ENCODE results near the gene BBIP1. TPM values are rescaled to one million over a fixed set of nuclear protein-coding genes. Genes with fewer than 3 reads are reported as not detected.

Gene BBIP1
- total and polyA plus RNA-seq, 4 donors, result 20.5 to 42.4 (median 30.6) TPM

GRCh38 chr10:110861930-110862649, 56.9 kb downstream of the BBIP1 start:
- 26 to 56% methylated on average over 6 of the region's 6 CpGs for WGBS, 2 donors
- Histone ChIP-seq H3K9ac (ENCODE audit: insufficient read depth in 1 of 2, low read length in 2 of 2) (no peak overlapping the region), H3K9me3 (ENCODE audit: control insufficient read depth in 4 of 4, insufficient read depth in 3 of 4, low read length in 3 of 4) (no peaks in the 10 kb centered on the region), H3K27ac (ENCODE audit: low read depth in 1 of 2, low read length in 1 of 2) (no peak overlapping the region), H3K36me3 (ENCODE audit: control insufficient read depth in 4 of 4, insufficient read depth in 4 of 4, low read length in 4 of 4) (no peaks in the 10 kb centered on the region), H3K4me3 (no peak overlapping the region), H3K4me1 (ENCODE audit: control insufficient read depth in 5 of 5, insufficient read depth in 5 of 5, low read length in 5 of 5) (peaks cover 10 to 38% (median 27%) of the 10 kb centered on the region in 5 donors), H3K27me3 (ENCODE audit: control insufficient read depth in 3 of 3, insufficient read depth in 3 of 3, low read length in 2 of 3) (no peaks in the 10 kb centered on the region)
- no peak for TF ChIP-seq CTCF (IDR thresholded peaks at IDR 0.05; ENCODE audit: control extremely low read depth, extremely low read depth)
- DNase-seq, result no peak
- no peak for ATAC-seq (ENCODE audit: insufficient read depth, low FRiP score)

- Histone ChIP-seq H3K9me3 (ENCODE audit: control insufficient read depth in 4 of 4, insufficient read depth in 3 of 4, low read length in 3 of 4) (no peaks in the 10 kb centered on the region), H3K4me1 (ENCODE audit: control insufficient read depth in 5 of 5, insufficient read depth in 5 of 5, low read length in 5 of 5) (peaks cover 10 to 38% (median 27%) of the 10 kb centered on the region in 5 donors), H3K4me3 (no peak overlapping the region), H3K27ac (ENCODE audit: low read depth in 1 of 2, low read length in 1 of 2) (peak overlapping the region in 1 of 2 donors; percentile 71), H3K9ac (ENCODE audit: insufficient read depth in 1 of 2, low read length in 2 of 2) (no peak overlapping the region), H3K36me3 (ENCODE audit: control insufficient read depth in 4 of 4, insufficient read depth in 4 of 4, low read length in 4 of 4) (no peaks in the 10 kb centered on the region), H3K27me3 (ENCODE audit: control insufficient read depth in 3 of 3, insufficient read depth in 3 of 3, low read length in 2 of 3) (no peaks in the 10 kb centered on the region)
- ATAC-seq (ENCODE audit: insufficient read depth, low FRiP score) (no peak), DNase-seq (no peak)
- TF ChIP-seq CTCF (IDR thresholded peaks at IDR 0.05; ENCODE audit: control extremely low read depth, extremely low read depth), result no peak
- WGBS, 2 donors, result 98 to 100% methylated on average over 2 of the region's 2 CpGs
These were observed 57.5 kb downstream of the BBIP1 start for GRCh38 chr10:110861476-110861875.

- Histone ChIP-seq H3K9me3 (ENCODE audit: control insufficient read depth in 4 of 4, insufficient read depth in 3 of 4, low read length in 3 of 4) (no peaks in the 10 kb centered on the region), H3K4me3 (no peak overlapping the region), H3K36me3 (ENCODE audit: control insufficient read depth in 4 of 4, insufficient read depth in 4 of 4, low read length in 4 of 4) (no peaks in the 10 kb centered on the region), H3K27ac (ENCODE audit: low read depth in 1 of 2, low read length in 1 of 2) (peak overlapping the region in 1 of 2 donors; percentile 71), H3K4me1 (ENCODE audit: control insufficient read depth in 5 of 5, insufficient read depth in 5 of 5, low read length in 5 of 5) (peaks cover 10 to 38% (median 27%) of the 10 kb centered on the region in 5 donors), H3K9ac (ENCODE audit: insufficient read depth in 1 of 2, low read length in 2 of 2) (no peak overlapping the region), H3K27me3 (ENCODE audit: control insufficient read depth in 3 of 3, insufficient read depth in 3 of 3, low read length in 2 of 3) (no peaks in the 10 kb centered on the region)
- ATAC-seq (ENCODE audit: insufficient read depth, low FRiP score) (no peak), DNase-seq (no peak)
- no peak for TF ChIP-seq CTCF (IDR thresholded peaks at IDR 0.05; ENCODE audit: control extremely low read depth, extremely low read depth)
- WGBS, 2 donors, result 66 to 69% methylated on average over 7 of the region's 7 CpGs
These were observed 58.3 kb downstream of the BBIP1 start for GRCh38 chr10:110860576-110861241.

All from lung (tissue), 12 donors.